Fibroblast of lung (primary cell): ENCODE results near the gene DCAF7. TPM values are rescaled to one million over a fixed set of nuclear protein-coding genes. Genes with fewer than 3 reads are reported as not detected.
A peak's percentile ranks its signal among the peaks of the same experiment; 100 is the strongest.

ENCODE experiments used
- DNase-seq, 2 donors: peaks; one replicate each; pipeline versions ENCODE4 v3.0.0 to v3.0.0-alpha.2; 2010; ENCODE audit warnings: low read depth in 2 of 2
- H2AFZ ChIP-seq: 2 replicates; pipeline ENCODE4 v1.5.1; 2012; ENCODE audit warnings: low read length, control low read depth, inconsistent platforms
- H3K27ac ChIP-seq: 2 replicates; pipeline ENCODE4 v1.5.1; 2011; ENCODE audit warnings: low read length, control low read depth; ENCODE audit not compliant: insufficient read depth
- H3K27me3 ChIP-seq: 2 replicates; pipeline ENCODE4 v1.5.1; 2011; ENCODE audit warnings: mild to moderate bottlenecking, low read length; ENCODE audit not compliant: control insufficient read depth, insufficient read depth
- H3K36me3 ChIP-seq: 2 replicates; pipeline ENCODE4 v1.5.1; 2011; ENCODE audit warnings: low read length; ENCODE audit not compliant: control insufficient read depth, insufficient read depth
- H3K4me1 ChIP-seq: 2 replicates; pipeline ENCODE4 v1.5.1; 2011; ENCODE audit warnings: low read length; ENCODE audit not compliant: control insufficient read depth, insufficient read depth; ENCODE audit errors: extremely low read depth
- H3K4me2 ChIP-seq: 2 replicates; pipeline ENCODE4 v1.5.1; 2011; ENCODE audit warnings: low read length, control low read depth; ENCODE audit not compliant: insufficient read depth; ENCODE audit errors: extremely low read depth
- H3K4me3 ChIP-seq, 4 experiments: fragments of 200-600 bp in 1 of 4; sonication (generic) in 1 of 4; replicated peaks in 1 of 4; 2 replicates each; pipeline ENCODE4 v1.5.1; 2011 to 2016; ENCODE audit warnings: low read length in 4 of 4, low read depth in 3 of 4, mild to moderate bottlenecking in 3 of 4, control low read depth in 2 of 4, inconsistent platforms in 1 of 4, mixed read lengths in 1 of 4; ENCODE audit not compliant: insufficient read depth in 1 of 4; ENCODE audit errors: control extremely low read depth in 1 of 4
- H3K79me2 ChIP-seq: 2 replicates; pipeline ENCODE4 v1.5.1; 2012; ENCODE audit warnings: mild to moderate bottlenecking, low read length, inconsistent platforms; ENCODE audit not compliant: control insufficient read depth, insufficient read depth
- H3K9ac ChIP-seq: 2 replicates; pipeline ENCODE4 v1.5.1; 2011; ENCODE audit warnings: mild to moderate bottlenecking, low read length, control low read depth; ENCODE audit not compliant: insufficient read depth
- H3K9me3 ChIP-seq: 2 replicates; pipeline ENCODE4 v1.5.1; 2012; ENCODE audit warnings: low read depth, low read length; ENCODE audit not compliant: control insufficient read depth, insufficient read depth
- H4K20me1 ChIP-seq: 2 replicates; pipeline ENCODE4 v1.5.1; 2011; ENCODE audit warnings: low read length; ENCODE audit not compliant: control insufficient read depth, insufficient read depth; ENCODE audit errors: extremely low read depth
- CTCF ChIP-seq, 2 donors: IDR thresholded peaks in 1 of 2; conservative IDR thresholded peaks in 1 of 2; 1 replicate in 1 of 2; 2 replicates in 1 of 2; pipeline ENCODE4 v1.5.1; 2011 to 2012; ENCODE audit warnings: low read length in 2 of 2, control low read depth in 1 of 2, inconsistent platforms in 1 of 2, low read depth in 1 of 2, mild to moderate bottlenecking in 1 of 2
- EZH2 ChIP-seq: IDR thresholded peaks from 2 replicates; pipeline ENCODE4 v1.5.1; 2012; ENCODE audit warnings: low read length, control low read depth, mild to moderate bottlenecking; ENCODE audit errors: missing control alignments
- polyA plus RNA-seq, 2 donors: library from polyadenylated mRNA; depleted of rRNA in 1 of 2; stranded (reverse) in 1 of 2; unstranded in 1 of 2; fragments of >200 nt; gene quantifications; 2 replicates each; pipeline ENCODE4 v1.2.1, GENCODE V29; 2011 to 2012; ENCODE audit warnings: missing spikeins in 1 of 2
- total RNA-seq: library from RNA; depleted of rRNA; stranded (reverse); fragments of >200 nt; gene quantifications from 2 replicates; pipeline ENCODE4 v1.2.1, GENCODE V29; 2014

Gene DCAF7
- total and polyA plus RNA-seq, 2 donors (not counting 1 experiment from before 2014, with no cell fraction given) = 13.9 to 38.8 TPM

GRCh38 chr17:63549289-63549945, 860 bp upstream of the DCAF7 start:
- TF ChIP-seq CTCF (conservative IDR thresholded peaks at IDR 0.05 in 1 of 2, IDR thresholded peaks at IDR 0.05 in 1 of 2; ENCODE audit: low read depth in 1 of 2, low read length in 2 of 2) (no peak), EZH2 (no peak)
- no peaks in the 10 kb centered on the region for H3K9me3 ChIP-seq
- H2AFZ ChIP-seq = peak overlapping the region; percentile 90

GRCh38 chr17:63550817-63551639, 751 bp downstream of the DCAF7 start:
- Histone ChIP-seq H3K4me2 (peak overlapping the region; percentile 92), H4K20me1 (peaks cover 3% of the 10 kb centered on the region), H3K9ac (peak overlapping the region; percentile 77), H3K79me2 (peaks cover 56% of the 10 kb centered on the region), H3K9me3 (no peaks in the 10 kb centered on the region), H3K27ac (peak overlapping the region; percentile 77), H3K36me3 (no peaks in the 10 kb centered on the region), H3K4me3 (peak overlapping the region; percentile 54 to 93 (median 78)), H3K27me3 (no peaks in the 10 kb centered on the region), H3K4me1 (peaks cover 8% of the 10 kb centered on the region), H2AFZ (peak overlapping the region; percentile 21)
- peak; percentile 20 to 58 for DNase-seq
- TF ChIP-seq CTCF (conservative IDR thresholded peaks at IDR 0.05 in 1 of 2, IDR thresholded peaks at IDR 0.05 in 1 of 2; ENCODE audit: low read depth in 1 of 2, low read length in 2 of 2) = no peak
- TF ChIP-seq EZH2 = no peak

More at GRCh38 chr17:63549289-63549945, 860 bp upstream of the DCAF7 start:
- Histone ChIP-seq H3K9ac (peak overlapping the region; percentile 67), H4K20me1 (peaks cover 3% of the 10 kb centered on the region), H3K4me1 (peaks cover 8% of the 10 kb centered on the region), H3K4me3 (peak overlapping the region; percentile 39 to 71 (median 64)), H3K27me3 (no peaks in the 10 kb centered on the region), H3K27ac (peak overlapping the region; percentile 76), H3K36me3 (no peaks in the 10 kb centered on the region), H3K79me2 (peaks cover 40% of the 10 kb centered on the region), H3K4me2 (peak overlapping the region; percentile 86)
- DNase-seq = no peak

- Histone ChIP-seq H3K27ac (peak overlapping the region; percentile 37), H3K36me3 (no peaks in the 10 kb centered on the region), H3K79me2 (peaks cover 67% of the 10 kb centered on the region), H2AFZ (no peak overlapping the region), H3K27me3 (no peaks in the 10 kb centered on the region), H3K4me3 (peak overlapping the region; percentile 50 to 93 (median 70)), H3K4me2 (peak overlapping the region; percentile 93), H3K9me3 (no peaks in the 10 kb centered on the region), H3K4me1 (peaks cover 8% of the 10 kb centered on the region), H3K9ac (peak overlapping the region; percentile 38), H4K20me1 (peaks cover 3% of the 10 kb centered on the region)
- TF ChIP-seq CTCF (conservative IDR thresholded peaks at IDR 0.05 in 1 of 2, IDR thresholded peaks at IDR 0.05 in 1 of 2; ENCODE audit: low read depth in 1 of 2, low read length in 2 of 2) (no peak), EZH2 (no peak)
- DNase-seq = peak; percentile 11 to 13
Observed at GRCh38 chr17:63552211-63552610, 1.9 kb downstream of the DCAF7 start.
